Ovary (tissue), 9 donors: ENCODE data around the gene RRP15. TPM values are rescaled to one million over a fixed set of nuclear protein-coding genes. Genes with fewer than 3 reads are reported as not detected.

Experiments used
- DNase-seq, 5 donors: peaks; one replicate each; pipeline ENCODE4 v3.0.0-alpha.2; 2019 to 2020
- H3K27ac ChIP-seq, 2 donors: fragments of 200-600 bp; one replicate each; pipeline versions ENCODE4 v1.5.1 to v1.8.0; 2019 to 2022
- H3K27me3 ChIP-seq: fragments of 200-600 bp; one replicate; pipeline ENCODE4 v1.8.0; 2022
- H3K36me3 ChIP-seq: fragments of 200-600 bp; sonication (generic); one replicate; pipeline ENCODE4 v1.5.1; 2019
- H3K4me1 ChIP-seq: one replicate; pipeline ENCODE4 v1.8.1; 2013; ENCODE audit warnings: mild to moderate bottlenecking, moderate library complexity; ENCODE audit not compliant: insufficient read depth
- H3K4me3 ChIP-seq: fragments of 200-600 bp; sonication (generic); one replicate; pipeline ENCODE4 v1.5.1; 2017
- H3K9me3 ChIP-seq, 2 donors: fragments of 200-600 bp in 1 of 2; sonication (generic) in 1 of 2; one replicate each; pipeline versions ENCODE4 v1.5.1 to v1.8.1; 2013 to 2019; ENCODE audit warnings: mild to moderate bottlenecking in 1 of 2, moderate library complexity in 1 of 2
- EP300 ChIP-seq: sonication (generic); formaldehyde crosslinking; IDR thresholded peaks from one replicate; pipeline ENCODE4 v1.6.1; 2017; ENCODE audit warnings: antibody characterized with exemption
- POLR2A ChIP-seq: fragments of 450-650 bp; IDR thresholded peaks from one replicate; pipeline ENCODE4 v1.6.1; 2017; ENCODE audit warnings: antibody characterized with exemption, mild to moderate bottlenecking, moderate library complexity
- WGBS, 3 donors: extraction: QIAGEN DNeasy Blood & Tissue Kit in 1 of 3; methylation state at CpG; one replicate each; pipeline versions ENCODE4 v1.1.5 to v1.1.7; 2013 to 2017; 5-methylcytosine and 5-hydroxymethylcytosine counted together
- intact Hi-C, 4 donors: fragments of 100-400 bp; cut with DNase I; formaldehyde crosslinking; loops; one replicate each; pipeline versions ENCODE4 v1.11.0 to v1.15.1; 2022 to 2023
- polyA plus RNA-seq, 2 donors: library from polyadenylated mRNA; stranded (reverse); fragments of 200-250 nt in 1 of 2; fragments of 350-450 nt in 1 of 2; fragmentation: Illumina TruSeq in 1 of 2; extraction: RNeasy Lipid Tissue Mini Kit (QIAGEN cat#74804) in 1 of 2; gene quantifications; one replicate each; pipeline ENCODE4 v1.2.3, GENCODE V29; 2013 to 2014
- total RNA-seq, 7 donors: library from RNA; depleted of rRNA in 2 of 7; stranded (reverse); fragments of >200 nt in 2 of 7; fragmentation: NEBNext Ultra II Directional in 3 of 7; extraction: Animal tissue kit (Norgen Biotek cat#: 25700) in 3 of 7; gene quantifications; one replicate each; pipeline versions ENCODE4 v1.1.0 to v1.2.4, GENCODE V29; 2016 to 2023
- TF ChIP-seq, protein P1 (sequence below), 3 donors: fragments of 450-650 bp in 2 of 3; fragments of 200-600 bp in 1 of 3; IDR thresholded peaks; one replicate each; pipeline versions ENCODE4 v1.5.1 to v1.8.0; 2016 to 2022; ENCODE audit warnings: antibody characterized with exemption in 3 of 3, mild to moderate bottlenecking in 1 of 3
- donor health status: DM: no; HTN: no; CAD: no; lungs with moderate emphysema.
- donor health status: DM: no; HTN: no; CAD: no.
- donor health status: Bipolar disorder and iron deficiency.
- donor health status: DM: yes; HTN: yes; CAD: no.
- donor health status: DM: no; HTN: no; CAD: no.
- donor health status: DM: yes; HTN: yes; CAD: no.

RRP15 gene
- total and polyA plus RNA-seq, 9 donors = 2.3 to 27.9 (median 17.7) TPM

- DNase-seq = no peak
- TF ChIP-seq, protein P1, sequence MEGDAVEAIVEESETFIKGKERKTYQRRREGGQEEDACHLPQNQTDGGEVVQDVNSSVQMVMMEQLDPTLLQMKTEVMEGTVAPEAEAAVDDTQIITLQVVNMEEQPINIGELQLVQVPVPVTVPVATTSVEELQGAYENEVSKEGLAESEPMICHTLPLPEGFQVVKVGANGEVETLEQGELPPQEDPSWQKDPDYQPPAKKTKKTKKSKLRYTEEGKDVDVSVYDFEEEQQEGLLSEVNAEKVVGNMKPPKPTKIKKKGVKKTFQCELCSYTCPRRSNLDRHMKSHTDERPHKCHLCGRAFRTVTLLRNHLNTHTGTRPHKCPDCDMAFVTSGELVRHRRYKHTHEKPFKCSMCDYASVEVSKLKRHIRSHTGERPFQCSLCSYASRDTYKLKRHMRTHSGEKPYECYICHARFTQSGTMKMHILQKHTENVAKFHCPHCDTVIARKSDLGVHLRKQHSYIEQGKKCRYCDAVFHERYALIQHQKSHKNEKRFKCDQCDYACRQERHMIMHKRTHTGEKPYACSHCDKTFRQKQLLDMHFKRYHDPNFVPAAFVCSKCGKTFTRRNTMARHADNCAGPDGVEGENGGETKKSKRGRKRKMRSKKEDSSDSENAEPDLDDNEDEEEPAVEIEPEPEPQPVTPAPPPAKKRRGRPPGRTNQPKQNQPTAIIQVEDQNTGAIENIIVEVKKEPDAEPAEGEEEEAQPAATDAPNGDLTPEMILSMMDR (IDR thresholded peaks at IDR 0.05) = no peak
- no peak for TF ChIP-seq POLR2A
- TF ChIP-seq EP300 = no peak
- intact Hi-C loops = no loop called here
- Histone ChIP-seq H3K4me1 (no peaks in the 10 kb centered on the region), H3K27me3 (no peaks in the 10 kb centered on the region), H3K27ac (no peak overlapping the region), H3K9me3 (peaks cover 0 to 4% of the 10 kb centered on the region in 2 donors), H3K36me3 (no peaks in the 10 kb centered on the region), H3K4me3 (no peak overlapping the region)
- WGBS, 3 donors = 78 to 89% (median 80%) methylated on average over 2 of the region's 2 CpGs
Observed at GRCh38 chr1:218257971-218258370, 27.1 kb upstream of the RRP15 start.

GRCh38 chr1:218259339-218259738 lies 25.8 kb upstream of the RRP15 start:
- TF ChIP-seq, protein P1 (IDR thresholded peaks at IDR 0.05) = no peak
- TF ChIP-seq EP300 (no peak), POLR2A (no peak)
- Histone ChIP-seq H3K27me3 (no peaks in the 10 kb centered on the region), H3K4me3 (no peak overlapping the region), H3K4me1 (no peaks in the 10 kb centered on the region), H3K9me3 (peaks cover 0 to 4% of the 10 kb centered on the region in 2 donors), H3K36me3 (no peaks in the 10 kb centered on the region), H3K27ac (no peak overlapping the region)
- no peak for DNase-seq
- 37 to 59% (median 54%) methylated on average over 1 of the region's 1 CpG for WGBS, 3 donors
- intact Hi-C loops = no loop called here

GRCh38 chr1:218259800-218260199 lies 25.3 kb upstream of the RRP15 start:
- intact Hi-C loops = no loop called here
- no peaks in the 10 kb centered on the region for H3K27me3 ChIP-seq
- H3K36me3 ChIP-seq = no peaks in the 10 kb centered on the region
- TF ChIP-seq, protein P1 (IDR thresholded peaks at IDR 0.05) = no peak
- no peak for TF ChIP-seq POLR2A
- TF ChIP-seq EP300 = no peak
- no peak overlapping the region for H3K27ac ChIP-seq
- no peak overlapping the region for H3K4me3 ChIP-seq
- DNase-seq = no peak
- WGBS, 3 donors = 45 to 52% (median 45%) methylated on average over 6 of the region's 6 CpGs
- no peaks in the 10 kb centered on the region for H3K4me1 ChIP-seq
- peaks cover 0 to 4% of the 10 kb centered on the region in 2 donors for H3K9me3 ChIP-seq

GRCh38 chr1:218262259-218262658 lies 22.8 kb upstream of the RRP15 start:
- no peaks in the 10 kb centered on the region for H3K4me1 ChIP-seq
- no peak for DNase-seq
- H3K27ac ChIP-seq = no peak overlapping the region
- peaks cover 0 to 4% of the 10 kb centered on the region in 2 donors for H3K9me3 ChIP-seq
- 36 to 55% (median 38%) methylated on average over 2 of the region's 2 CpGs for WGBS, 3 donors
- no peaks in the 10 kb centered on the region for H3K36me3 ChIP-seq
- H3K4me3 ChIP-seq = no peak overlapping the region
- intact Hi-C loops = no loop called here
- TF ChIP-seq EP300 (no peak), POLR2A (no peak)
- TF ChIP-seq, protein P1 (IDR thresholded peaks at IDR 0.05) = no peak
- H3K27me3 ChIP-seq = no peaks in the 10 kb centered on the region
